Naive thymus-derived CD4-positive, alpha-beta T cell (primary cell): Measurements from ENCODE around the gene TTC7B. TPM values are rescaled to one million over a fixed set of nuclear protein-coding genes. Genes with fewer than 3 reads are reported as not detected.

Experiments used
- ATAC-seq: fragments of 150-1000 bp; cut with Tn5 transposase; 2 replicates; pipeline ENCODE4 v1.10.0; 2021; ENCODE audit warnings: mild to moderate bottlenecking, moderate library complexity
- CTCF ChIA-PET: fragments of 350-600 bp; sonication (Branson Sonifier 250); formaldehyde crosslinking; loops from one replicate; lab custom pipeline; 2021; ENCODE audit warnings: antibody characterized with exemption; lab: Charles Lee
- POLR2A ChIA-PET: fragments of 350-600 bp; sonication (Branson Sonifier 250); formaldehyde crosslinking; loops from one replicate; lab custom pipeline; 2021; ENCODE audit warnings: antibody characterized with exemption, inconsistent platforms; lab: Charles Lee
- DNase-seq, 9 donors: peaks; one replicate each; pipeline versions ENCODE4 v3.0.0 to v3.0.0-alpha.2; 2020 to 2022; ENCODE audit warnings: mixed read lengths in 1 of 9
- H3K27ac ChIP-seq: one replicate; pipeline ENCODE4 v1.7.0; 2013; ENCODE audit warnings: mild to moderate bottlenecking, low read depth, low read length, moderate library complexity
- H3K27me3 ChIP-seq, 2 donors: one replicate each; pipeline ENCODE4 v1.7.0; 2013; ENCODE audit warnings: low read length in 2 of 2, mild to moderate bottlenecking in 2 of 2, moderate library complexity in 2 of 2; ENCODE audit not compliant: control insufficient read depth in 2 of 2, insufficient read depth in 2 of 2
- H3K36me3 ChIP-seq, 3 experiments: 1 replicate in 2 of 3; 2 replicates in 1 of 3; pipeline ENCODE4 v1.7.0; 2013; ENCODE audit warnings: low read length in 3 of 3, mild to moderate bottlenecking in 3 of 3, moderate library complexity in 1 of 3; ENCODE audit not compliant: insufficient read depth in 3 of 3, control insufficient read depth in 2 of 3
- H3K4me1 ChIP-seq, 2 donors: one replicate each; pipeline ENCODE4 v1.7.0; 2013; ENCODE audit warnings: low read length in 2 of 2, mild to moderate bottlenecking in 2 of 2, moderate library complexity in 1 of 2; ENCODE audit not compliant: control insufficient read depth in 2 of 2, insufficient read depth in 2 of 2
- H3K4me3 ChIP-seq: 2 replicates; pipeline ENCODE4 v1.7.0; 2013; ENCODE audit warnings: mild to moderate bottlenecking, low read length
- H3K9me3 ChIP-seq, 3 experiments: 1 replicate in 2 of 3; 2 replicates in 1 of 3; pipeline ENCODE4 v1.7.0; 2013; ENCODE audit warnings: low read length in 3 of 3; ENCODE audit not compliant: control insufficient read depth in 2 of 3
- H3K27ac Mint-ChIP-seq, 9 donors: one replicate each; pipeline ENCODE4 v1.8.0; 2020 to 2022; ENCODE audit warnings: mixed read lengths in 9 of 9, mild to moderate bottlenecking in 8 of 9, moderate library complexity in 5 of 9, inconsistent platforms in 2 of 9
- H3K27me3 Mint-ChIP-seq, 5 donors: one replicate each; pipeline ENCODE4 v1.8.0; 2021 to 2022; ENCODE audit warnings: mixed read lengths in 5 of 5, mild to moderate bottlenecking in 1 of 5
- H3K36me3 Mint-ChIP-seq, 5 donors: one replicate each; pipeline ENCODE4 v1.8.0; 2020 to 2022; ENCODE audit warnings: mixed read lengths in 5 of 5, mild to moderate bottlenecking in 3 of 5, inconsistent platforms in 1 of 5
- H3K4me1 Mint-ChIP-seq, 7 donors: one replicate each; pipeline ENCODE4 v1.8.0; 2020 to 2022; ENCODE audit warnings: mixed read lengths in 7 of 7, mild to moderate bottlenecking in 3 of 7, inconsistent platforms in 1 of 7
- H3K4me3 Mint-ChIP-seq, 10 donors: one replicate each; pipeline ENCODE4 v1.8.0; 2020 to 2022; ENCODE audit warnings: mild to moderate bottlenecking in 10 of 10, mixed read lengths in 10 of 10, moderate library complexity in 6 of 10, inconsistent platforms in 2 of 10
- H3K9me3 Mint-ChIP-seq, 11 donors: one replicate each; pipeline ENCODE4 v1.8.0; 2020 to 2022; ENCODE audit warnings: mixed read lengths in 11 of 11, mild to moderate bottlenecking in 4 of 11, inconsistent platforms in 1 of 11, moderate library complexity in 1 of 11
- intact Hi-C, 2 donors: fragments of 100-400 bp; cut with micrococcal nuclease; formaldehyde crosslinking; loops; one replicate each; pipeline ENCODE4 v1.15.1; 2023
- polyA plus RNA-seq, 2 donors: library from polyadenylated mRNA; unstranded; fragments of 300-500 nt; fragmentation: Illumina TruSeq; gene quantifications; one replicate each; pipeline ENCODE4 v1.2.3, GENCODE V29; 2021
- total RNA-seq, 6 experiments: library from RNA in 5 of 6; stranded (reverse) in 5 of 6; gene quantifications; 1 replicate in 5 of 6; 2 replicates in 1 of 6; pipeline ENCODE4 v1.2.3 and lab custom pipeline; 2021 to 2026

Gene TTC7B
- total and polyA plus RNA-seq, 7 experiments from 2014 or later: 0.08 to 9.5 (median 3.4) TPM; not detected in 2

- ATAC-seq: no peak
- Mint-ChIP-seq H3K27me3 (no peaks in the 10 kb centered on the region), H3K4me1 (peaks cover 0 to 4% (median 0%) of the 10 kb centered on the region in 7 donors), H3K27ac (no peak overlapping the region), H3K36me3 (no peaks in the 10 kb centered on the region), H3K4me3 (no peak overlapping the region), H3K9me3 (no peaks in the 10 kb centered on the region)
- Histone ChIP-seq H3K27me3 (no peaks in the 10 kb centered on the region), H3K9me3 (no peaks in the 10 kb centered on the region), H3K27ac (no peak overlapping the region), H3K36me3 (no peaks in the 10 kb centered on the region), H3K4me3 (no peak overlapping the region), H3K4me1 (no peaks in the 10 kb centered on the region)
- intact Hi-C loops: no loop called here
- ChIA-PET CTCF (interaction anchor here (0.6 kb wide), 1 partner anchor 50 kb away, joined by 3 read pairs; no protein-coding TSS in a partner anchor), POLR2A (no interaction called here)
- DNase-seq: no peak
Observed at GRCh38 chr14:90641615-90642243, 174.5 kb downstream of the TTC7B start.

GRCh38 chr14:90641168-90641567 is 175.1 kb downstream of the TTC7B start:
- intact Hi-C loops: no loop called here
- Histone ChIP-seq H3K27ac (no peak overlapping the region), H3K36me3 (no peaks in the 10 kb centered on the region), H3K27me3 (no peaks in the 10 kb centered on the region), H3K4me3 (no peak overlapping the region), H3K4me1 (no peaks in the 10 kb centered on the region), H3K9me3 (no peaks in the 10 kb centered on the region)
- ATAC-seq (no peak), DNase-seq (no peak)
- no peak overlapping the region for H3K27ac Mint-ChIP-seq
- peaks cover 0 to 4% (median 0%) of the 10 kb centered on the region in 7 donors for H3K4me1 Mint-ChIP-seq
- ChIA-PET CTCF (no interaction called here), POLR2A (no interaction called here)
- H3K4me3 Mint-ChIP-seq: no peak overlapping the region
- no peaks in the 10 kb centered on the region for H3K9me3 Mint-ChIP-seq
- H3K36me3 Mint-ChIP-seq: no peaks in the 10 kb centered on the region
- no peaks in the 10 kb centered on the region for H3K27me3 Mint-ChIP-seq

GRCh38 chr14:90639641-90640040 is 176.6 kb downstream of the TTC7B start:
- Histone ChIP-seq H3K27me3 (no peaks in the 10 kb centered on the region), H3K27ac (no peak overlapping the region), H3K4me3 (no peak overlapping the region), H3K4me1 (no peaks in the 10 kb centered on the region), H3K36me3 (no peaks in the 10 kb centered on the region), H3K9me3 (no peaks in the 10 kb centered on the region)
- ATAC-seq (peak; percentile 54), DNase-seq (no peak)
- no peak overlapping the region for H3K27ac Mint-ChIP-seq
- intact Hi-C loops: no loop called here
- ChIA-PET POLR2A (interaction anchor here (0.6 kb wide), 1 partner anchor 1410 kb away, joined by 3 read pairs; no protein-coding TSS in a partner anchor), CTCF (interaction anchor here (1.5 kb wide), 1 partner anchor 8 kb away, joined by 4 read pairs; no protein-coding TSS in a partner anchor)
- H3K27me3 Mint-ChIP-seq: no peaks in the 10 kb centered on the region
- no peak overlapping the region for H3K4me3 Mint-ChIP-seq
- no peaks in the 10 kb centered on the region for H3K9me3 Mint-ChIP-seq
- no peaks in the 10 kb centered on the region for H3K36me3 Mint-ChIP-seq
- peaks cover 0 to 4% (median 0%) of the 10 kb centered on the region in 7 donors for H3K4me1 Mint-ChIP-seq

- peaks cover 0 to 4% (median 0%) of the 10 kb centered on the region in 7 donors for H3K4me1 Mint-ChIP-seq
- ATAC-seq (no peak), DNase-seq (no peak)
- Histone ChIP-seq H3K9me3 (no peaks in the 10 kb centered on the region), H3K27ac (no peak overlapping the region), H3K4me3 (no peak overlapping the region), H3K36me3 (no peaks in the 10 kb centered on the region), H3K27me3 (peaks cover 0 to 5% of the 10 kb centered on the region in 2 donors), H3K4me1 (no peaks in the 10 kb centered on the region)
- peaks cover 0 to 1% (median 0%) of the 10 kb centered on the region in 11 donors for H3K9me3 Mint-ChIP-seq
- ChIA-PET POLR2A (no interaction called here), CTCF (no interaction called here)
- no peaks in the 10 kb centered on the region for H3K36me3 Mint-ChIP-seq
- no peak overlapping the region for H3K4me3 Mint-ChIP-seq
- no peak overlapping the region for H3K27ac Mint-ChIP-seq
- intact Hi-C loops: no loop called here
- no peaks in the 10 kb centered on the region for H3K27me3 Mint-ChIP-seq
Observed at GRCh38 chr14:90632871-90633270, 183.4 kb downstream of the TTC7B start.

GRCh38 chr14:90632451-90632850 is 183.8 kb downstream of the TTC7B start:
- H3K9me3 ChIP-seq: no peaks in the 10 kb centered on the region
- CTCF ChIA-PET: no interaction called here
- Mint-ChIP-seq H3K4me1 (peaks cover 0 to 4% (median 0%) of the 10 kb centered on the region in 7 donors), H3K27ac (no peak overlapping the region), H3K9me3 (peaks cover 0 to 1% (median 0%) of the 10 kb centered on the region in 11 donors), H3K36me3 (no peaks in the 10 kb centered on the region), H3K4me3 (no peak overlapping the region), H3K27me3 (no peaks in the 10 kb centered on the region)
- no peak overlapping the region for H3K27ac ChIP-seq
- no peaks in the 10 kb centered on the region for H3K36me3 ChIP-seq
- intact Hi-C loops: no loop called here
- no peak for DNase-seq
- no peak overlapping the region for H3K4me3 ChIP-seq
- peaks cover 0 to 5% of the 10 kb centered on the region in 2 donors for H3K27me3 ChIP-seq
- ATAC-seq: no peak
- H3K4me1 ChIP-seq: no peaks in the 10 kb centered on the region
- POLR2A ChIA-PET: no interaction called here

- H3K4me3 ChIP-seq: no peak overlapping the region
- no peaks in the 10 kb centered on the region for H3K9me3 ChIP-seq
- H3K4me1 ChIP-seq: no peaks in the 10 kb centered on the region
- H3K27me3 ChIP-seq: peaks cover 0 to 5% of the 10 kb centered on the region in 2 donors
- H3K27ac ChIP-seq: no peak overlapping the region
- ATAC-seq: peak; percentile 84
- H3K9me3 Mint-ChIP-seq: peaks cover 0 to 1% (median 0%) of the 10 kb centered on the region in 11 donors
- H3K4me1 Mint-ChIP-seq: peaks cover 0 to 4% (median 0%) of the 10 kb centered on the region in 7 donors
- no peak overlapping the region for H3K4me3 Mint-ChIP-seq
- H3K27me3 Mint-ChIP-seq: no peaks in the 10 kb centered on the region
- CTCF ChIA-PET: interaction anchor here (0.6 kb wide), 1 partner anchor 543 kb away, joined by 5 read pairs; no protein-coding TSS in a partner anchor
- H3K36me3 Mint-ChIP-seq: no peaks in the 10 kb centered on the region
- POLR2A ChIA-PET: interaction anchor here (0.7 kb wide), 1 partner anchor 652 kb away, joined by 4 read pairs; no protein-coding TSS in a partner anchor
- DNase-seq: no peak
- H3K36me3 ChIP-seq: no peaks in the 10 kb centered on the region
- intact Hi-C loops: no loop called here
- H3K27ac Mint-ChIP-seq: no peak overlapping the region
Observed at GRCh38 chr14:90630171-90630806, 185.9 kb downstream of the TTC7B start.
